HL-60 (cell line): ENCODE data around the gene TMEM240.
"Not testable (repeated sequence)": the region's sequence is repeated elsewhere in the genome, so short reads cannot be mapped to it uniquely, and the experiment has no call there.

Source experiments
- DNase-seq, 2 experiments: peaks; one replicate each; pipeline ENCODE4 v3.0.0-alpha.2; 2010 to 2020; ENCODE audit warnings: low read depth in 1 of 2, low spot score in 1 of 2
- H3K27ac ChIP-seq: fragments of 250-450 bp; sonication (Bioruptor Pico); replicated peaks from 2 replicates; pipeline ENCODE4 v1.5.1; 2020; ENCODE audit warnings: mild to moderate bottlenecking, moderate library complexity
- H3K27me3 ChIP-seq: fragments of 250-450 bp; sonication (Bioruptor Pico); 2 replicates; pipeline ENCODE4 v1.5.1; 2021; ENCODE audit warnings: mild to moderate bottlenecking, moderate library complexity; ENCODE audit not compliant: insufficient read depth, poor library complexity, severe bottlenecking
- H3K4me3 ChIP-seq: replicated peaks from 2 replicates; pipeline ENCODE4 v1.5.1; 2011; ENCODE audit warnings: mild to moderate bottlenecking, control low read depth, low read length; ENCODE audit not compliant: insufficient read depth
- CTCF ChIP-seq: IDR thresholded peaks from one replicate; pipeline ENCODE4 v1.5.1; 2011; ENCODE audit warnings: low read length, control low read depth, inconsistent platforms; ENCODE audit not compliant: insufficient read depth
- GABPA ChIP-seq: IDR thresholded peaks from 2 replicates; pipeline ENCODE4 v1.6.1; 2012; ENCODE audit warnings: low read depth
- POLR2AphosphoS5 ChIP-seq: IDR thresholded peaks from 2 replicates; pipeline ENCODE4 v1.6.1; 2012; ENCODE audit warnings: low read depth
- REST ChIP-seq: IDR thresholded peaks from 2 replicates; pipeline ENCODE4 v1.6.1; 2012; ENCODE audit warnings: low read depth; ENCODE audit not compliant: insufficient replicate concordance
- SPI1 ChIP-seq: IDR thresholded peaks from 2 replicates; pipeline ENCODE4 v1.6.1; 2012; ENCODE audit warnings: low read depth, mild to moderate bottlenecking, borderline replicate concordance

The TMEM240 gene

GRCh38 chr1:1507305-1507704, 33.1 kb downstream of the TMEM240 start:
- TF ChIP-seq REST (no peak), POLR2AphosphoS5 (no peak), SPI1 (no peak), CTCF (no peak), GABPA (no peak)
- no peaks in the 10 kb centered on the region for H3K27me3 ChIP-seq
- DNase-seq: no peak
- H3K4me3 ChIP-seq: no peak overlapping the region
- H3K27ac ChIP-seq: no peak overlapping the region

GRCh38 chr1:1505801-1506200, 34.6 kb downstream of the TMEM240 start:
- DNase-seq: peak in 1 of 2 experiments; percentile 6
- H3K27me3 ChIP-seq, H3K4me3 ChIP-seq: not testable (repeated sequence)
- peak overlapping the region; percentile 57 for H3K27ac ChIP-seq

GRCh38 chr1:1505366-1505798, 35.0 kb downstream of the TMEM240 start:
- peak; percentile 38; the same call in 1 of the 2 replicates for TF ChIP-seq GABPA
- Histone ChIP-seq H3K4me3 (peak overlapping the region; percentile 10), H3K27ac (peak overlapping the region; percentile 57)
- DNase-seq: peak in 1 of 2 experiments; percentile 64
- not testable (repeated sequence) for H3K27me3 ChIP-seq

GRCh38 chr1:1504777-1505365, 35.6 kb downstream of the TMEM240 start:
- peak overlapping the region; percentile 10 for H3K4me3 ChIP-seq
- peak; percentile 23 for TF ChIP-seq CTCF
- not testable (repeated sequence) for H3K27me3 ChIP-seq
- peak in 1 of 2 experiments; percentile 86 for DNase-seq
- peak overlapping the region; percentile 57 for H3K27ac ChIP-seq

GRCh38 chr1:1495461-1495975, 44.9 kb downstream of the TMEM240 start:
- H3K27ac ChIP-seq, H3K27me3 ChIP-seq, H3K4me3 ChIP-seq, DNase-seq: not testable (repeated sequence)

- H3K27ac ChIP-seq, H3K4me3 ChIP-seq, H3K27me3 ChIP-seq, DNase-seq: not testable (repeated sequence)
These were observed 46.1 kb downstream of the TMEM240 start for GRCh38 chr1:1494311-1494710.

GRCh38 chr1:1491601-1492000, 48.8 kb downstream of the TMEM240 start:
- Histone ChIP-seq H3K27ac (no peak overlapping the region), H3K4me3 (no peak overlapping the region), H3K27me3 (no peaks in the 10 kb centered on the region)
- no peak for DNase-seq
- TF ChIP-seq GABPA: no peak
- TF ChIP-seq POLR2AphosphoS5: no peak
- no peak for TF ChIP-seq REST
- TF ChIP-seq SPI1: no peak
- no peak for TF ChIP-seq CTCF
